Small intestine (tissue), 7 donors: ENCODE measurements around the gene TIGD3. TPM values are rescaled to one million over a fixed set of nuclear protein-coding genes. Genes with fewer than 3 reads are reported as not detected.
A peak's percentile ranks its signal among the peaks of the same experiment; 100 is the strongest.

Experiments used
- DNase-seq, 2 donors: peaks; one replicate each; pipeline versions ENCODE4 v3.0.0 to v3.0.0-alpha.2; 2013
- FAIRE-seq: peaks from 2 replicates; lab custom pipeline; 2012; peaks lifted over from hg19 to GRCh38; lab: Jason Lieb, UNC
- H3K27ac ChIP-seq, 3 donors: one replicate each; pipeline ENCODE4 v1.5.1; 2013; ENCODE audit warnings: low read length in 2 of 3, mild to moderate bottlenecking in 2 of 3, control low read depth in 1 of 3, inconsistent platforms in 1 of 3, low read depth in 1 of 3, moderate library complexity in 1 of 3
- H3K27me3 ChIP-seq, 3 donors: one replicate each; pipeline ENCODE4 v1.6.1; 2013; ENCODE audit warnings: low read length in 3 of 3, inconsistent platforms in 1 of 3; ENCODE audit not compliant: control insufficient read depth in 3 of 3, insufficient read depth in 3 of 3
- H3K36me3 ChIP-seq, 3 donors: one replicate each; pipeline ENCODE4 v1.6.1; 2013; ENCODE audit warnings: low read length in 3 of 3, inconsistent platforms in 1 of 3, low read depth in 1 of 3, mild to moderate bottlenecking in 1 of 3, moderate library complexity in 1 of 3; ENCODE audit not compliant: control insufficient read depth in 3 of 3, insufficient read depth in 2 of 3
- H3K4me1 ChIP-seq, 3 donors: one replicate each; pipeline ENCODE4 v1.6.1; 2013; ENCODE audit warnings: low read length in 2 of 3, inconsistent platforms in 1 of 3, low read depth in 1 of 3, mild to moderate bottlenecking in 1 of 3, moderate library complexity in 1 of 3; ENCODE audit not compliant: control insufficient read depth in 3 of 3, insufficient read depth in 2 of 3
- H3K4me3 ChIP-seq, 3 donors: one replicate each; pipeline ENCODE4 v1.5.1; 2013; ENCODE audit warnings: low read length in 3 of 3, control low read depth in 1 of 3, inconsistent platforms in 1 of 3, low read depth in 1 of 3, mild to moderate bottlenecking in 1 of 3, moderate library complexity in 1 of 3
- H3K9me3 ChIP-seq, 2 donors: one replicate each; pipeline ENCODE4 v1.6.1; 2013; ENCODE audit warnings: low read depth in 1 of 2, low read length in 1 of 2; ENCODE audit not compliant: control insufficient read depth in 2 of 2, insufficient read depth in 1 of 2
- WGBS, 3 donors: extraction: QIAGEN DNeasy Blood & Tissue Kit; methylation state at CpG; one replicate each; pipeline ENCODE4 v1.1.7; 2013; 5-methylcytosine and 5-hydroxymethylcytosine counted together
- polyA plus RNA-seq, 4 donors: library from polyadenylated mRNA; stranded (reverse) in 3 of 4; unstranded in 1 of 4; fragments of 200-250 nt in 3 of 4; fragments of 120-200 nt in 1 of 4; gene quantifications; one replicate each; pipeline versions ENCODE4 v1.2.1 to v1.2.3, GENCODE V29; 2013
- donor health status: healthy with polysubstance abuse.
- donor health status: control.
- donor health status: control.
- donor health status: Bipolar disorder and iron deficiency.
- donor health status: healthy.

TIGD3 gene
- polyA plus RNA-seq, 4 donors, result 2.1 to 9.4 (median 3.8) TPM

DNA sequence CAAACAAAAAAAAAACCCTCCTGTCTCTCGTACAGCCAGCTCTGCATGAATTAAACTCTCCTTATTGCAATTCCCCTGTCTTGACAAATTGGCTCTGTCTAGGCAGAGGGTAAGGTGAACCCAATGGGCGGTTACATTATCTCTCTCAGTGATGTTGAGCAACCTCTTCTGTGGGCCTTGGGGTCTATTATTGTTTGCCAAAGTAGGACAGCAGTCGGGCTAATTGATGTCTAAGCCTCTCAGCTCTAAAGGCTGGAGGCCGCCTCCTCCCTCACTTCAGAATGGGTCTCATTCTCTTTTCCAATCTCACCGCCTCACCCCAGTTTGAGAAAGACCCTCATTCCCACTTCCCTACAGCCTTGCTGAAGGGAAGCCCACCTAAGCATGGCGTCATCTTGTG, 29.2 kb downstream of the TIGD3 start:
- H3K36me3 ChIP-seq, result peaks cover 0 to 31% (median 0%) of the 10 kb centered on the region in 3 donors
- peak overlapping the region; percentile 56 to 99 (median 99) for H3K27ac ChIP-seq
- no peaks in the 10 kb centered on the region for H3K27me3 ChIP-seq
- FAIRE-seq (no peak), DNase-seq (no peak)
- H3K9me3 ChIP-seq, result no peaks in the 10 kb centered on the region
- peaks cover 15 to 83% (median 19%) of the 10 kb centered on the region in 3 donors for H3K4me1 ChIP-seq
- no peak overlapping the region for H3K4me3 ChIP-seq
- 81 to 84% (median 82%) methylated on average over 6 of the region's 6 CpGs for WGBS, 3 donors

DNA sequence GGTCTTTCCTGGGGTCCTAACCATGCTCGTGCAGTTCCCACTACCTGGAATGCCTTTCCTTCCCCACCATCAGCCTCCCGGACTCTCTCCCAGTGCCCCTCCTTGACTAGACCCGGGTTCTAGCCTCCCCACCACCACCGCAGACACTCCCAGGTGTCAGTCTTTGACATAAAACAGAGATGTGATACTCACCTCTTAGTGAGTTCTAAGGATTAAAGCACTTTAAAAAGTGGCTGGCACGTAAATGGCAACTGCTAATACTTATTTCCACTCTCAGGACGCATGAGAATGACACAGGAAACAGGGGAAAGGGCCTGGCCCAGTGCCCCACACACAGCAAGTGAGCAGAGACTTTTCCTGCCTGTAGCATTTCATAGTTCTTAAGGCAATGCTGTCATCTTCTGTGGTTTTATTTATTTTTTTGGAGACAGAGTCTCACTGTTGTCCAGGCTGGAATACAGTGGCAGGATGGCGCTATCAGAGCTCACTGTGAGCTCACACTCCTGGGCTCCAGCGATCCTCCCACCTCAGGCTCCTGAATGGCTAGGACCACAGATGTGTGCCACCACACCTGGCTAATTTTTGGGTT, 29.8 kb downstream of the TIGD3 start:
- H3K27ac ChIP-seq, result peak overlapping the region; percentile 56 to 99 (median 99)
- FAIRE-seq, result no peak
- H3K4me1 ChIP-seq, result peaks cover 16 to 83% (median 19%) of the 10 kb centered on the region in 3 donors

DNA sequence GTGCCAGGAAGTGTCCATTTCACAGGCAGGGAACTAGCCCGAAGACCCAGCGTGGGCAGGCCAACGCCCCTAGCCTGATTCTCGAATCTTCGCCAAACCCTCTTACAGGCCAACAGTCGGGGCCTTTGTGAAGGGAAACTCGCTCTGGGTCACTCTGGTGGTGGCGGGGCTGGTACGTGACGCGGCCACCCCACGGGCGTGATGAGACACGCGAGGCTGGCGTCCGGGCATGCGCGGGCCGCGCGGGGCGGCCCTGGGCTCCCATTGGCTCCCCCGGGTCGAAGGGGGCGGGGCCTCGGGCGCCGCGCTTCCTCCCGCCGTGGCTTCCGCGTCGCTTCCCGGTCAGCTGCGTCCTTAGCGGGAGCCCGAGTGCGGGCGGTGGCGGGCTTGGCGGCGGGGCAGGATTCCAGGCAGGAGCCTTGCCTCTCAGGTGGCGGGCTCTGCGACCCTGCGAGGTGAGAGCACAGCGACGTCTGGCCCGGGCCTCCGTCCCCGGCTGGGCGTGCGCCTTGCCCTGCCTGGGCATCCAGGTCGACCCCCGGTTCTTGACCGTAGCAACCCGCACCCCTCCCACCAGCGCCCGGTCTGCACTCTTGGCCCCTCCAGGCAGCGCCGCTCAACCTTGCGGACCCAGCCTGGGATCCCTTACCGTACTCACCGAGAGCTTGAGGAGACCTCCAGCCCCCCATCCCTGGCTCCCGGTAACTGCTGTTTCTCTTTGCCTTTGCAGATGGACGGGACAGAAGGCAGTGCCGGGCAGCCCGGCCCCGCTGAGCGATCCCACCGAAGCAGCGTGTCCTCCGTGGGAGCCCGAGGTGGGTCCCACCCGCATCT, 32.0 kb downstream of the TIGD3 start, which contains the start of gene FRMD8:
Gene FRMD8, plus strand, starts transcription at position 331 of the 834 bp plus-strand sequence. Its CDS starts 400 bp downstream, at position 731.
- peak within 1 kb of the TSS; percentile 77 to 96 (median 96) for H3K4me3 ChIP-seq
- H3K9me3 ChIP-seq, result no peaks in the 10 kb centered on the region
- H3K27me3 ChIP-seq, result no peaks in the 10 kb centered on the region
- H3K36me3 ChIP-seq, result peaks cover 0 to 36% (median 0%) of the 10 kb centered on the region in 3 donors
- H3K27ac ChIP-seq, result peak within 1 kb of the TSS; percentile 81 to 99 (median 88)
- peaks cover 16 to 70% (median 19%) of the 10 kb centered on the region in 3 donors for H3K4me1 ChIP-seq
- no peak for FAIRE-seq
- WGBS, 3 donors, result 1% methylated on average over 60 to 76 of the region's 76 CpGs
- peak; percentile 89 to 95 for DNase-seq

More for the DNA sequence above, 29.8 kb downstream of the TIGD3 start:
- Histone ChIP-seq H3K4me3 (no peak overlapping the region), H3K27me3 (no peaks in the 10 kb centered on the region), H3K36me3 (peaks cover 0 to 31% (median 0%) of the 10 kb centered on the region in 3 donors), H3K9me3 (no peaks in the 10 kb centered on the region)
- DNase-seq, result no peak
- 73 to 86% (median 84%) methylated on average over 8 of the region's 8 CpGs for WGBS, 3 donors

DNA sequence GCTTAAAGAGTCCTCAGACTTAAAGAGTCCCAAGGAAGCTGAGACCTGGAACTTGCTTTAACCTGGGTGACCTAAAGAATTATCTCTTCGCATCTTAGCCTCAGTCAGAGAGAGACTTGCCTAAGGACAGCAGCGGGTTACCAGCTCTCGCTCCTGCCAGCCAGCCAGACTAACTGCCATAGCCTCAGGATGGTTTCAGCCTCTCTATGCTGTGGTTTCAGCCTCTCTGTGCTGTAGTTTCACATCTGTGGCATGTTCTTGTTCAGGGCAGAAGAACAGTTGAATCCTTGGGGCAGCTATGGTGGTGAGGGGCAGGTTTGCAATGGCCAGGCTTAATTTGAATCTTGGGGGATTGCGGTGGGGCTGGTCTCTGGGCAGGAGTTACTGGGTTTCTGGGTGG, 34.2 kb downstream of the TIGD3 start:
- WGBS, 3 donors, result 92 to 94% (median 92%) methylated on average over 4 of the region's 4 CpGs

DNA sequence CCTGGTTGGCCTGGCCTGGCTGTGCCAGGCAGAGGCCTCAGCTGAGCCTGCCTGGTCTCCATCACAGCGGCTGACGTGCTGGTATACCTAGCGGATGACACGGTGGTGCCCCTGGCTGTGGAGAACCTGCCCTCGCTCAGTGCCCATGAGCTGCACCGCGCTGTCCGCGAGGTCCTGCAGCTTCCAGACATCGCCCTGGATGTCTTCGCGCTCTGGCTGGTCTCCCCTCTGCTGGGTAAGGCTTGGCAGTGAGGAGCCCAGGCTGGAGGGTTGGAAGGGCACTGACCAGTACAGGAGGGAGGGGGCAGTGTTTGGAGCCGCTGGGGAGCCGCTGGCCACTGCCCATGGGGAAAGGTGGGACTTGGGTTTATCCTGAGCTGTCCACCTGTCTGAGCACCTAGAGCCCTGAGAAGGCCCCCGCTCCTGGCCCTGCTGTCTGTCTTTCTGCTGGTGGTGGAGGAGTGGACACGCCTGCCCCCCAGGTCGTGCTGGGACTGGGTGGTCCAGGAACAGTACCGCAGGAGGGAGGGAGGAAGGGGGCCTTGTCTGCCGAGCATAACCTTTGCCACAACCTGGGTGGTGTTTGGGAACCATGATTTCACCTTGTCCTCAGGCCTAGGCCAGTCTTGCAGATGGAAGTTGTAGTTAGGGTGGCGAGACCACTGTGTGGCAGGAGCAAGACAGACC, 34.9 kb downstream of the TIGD3 start:
- Histone ChIP-seq H3K9me3 (no peaks in the 10 kb centered on the region), H3K4me3 (no peak overlapping the region), H3K27me3 (no peaks in the 10 kb centered on the region), H3K36me3 (peaks cover 1 to 65% (median 9%) of the 10 kb centered on the region in 3 donors), H3K27ac (peak overlapping the region in 1 of 3 donors; percentile 15), H3K4me1 (peaks cover 11 to 45% (median 11%) of the 10 kb centered on the region in 3 donors)
- FAIRE-seq, result no peak
- DNase-seq, result no peak
- WGBS, 3 donors, result 89 to 90% (median 89%) methylated on average over 18 to 20 of the region's 20 CpGs

More for the DNA sequence above, 34.2 kb downstream of the TIGD3 start:
- DNase-seq, result no peak
- H3K27ac ChIP-seq, result no peak overlapping the region
- H3K27me3 ChIP-seq, result no peaks in the 10 kb centered on the region
- peaks cover 11 to 52% (median 11%) of the 10 kb centered on the region in 3 donors for H3K4me1 ChIP-seq
- H3K9me3 ChIP-seq, result no peaks in the 10 kb centered on the region
- H3K4me3 ChIP-seq, result no peak overlapping the region
- peaks cover 0 to 58% (median 3%) of the 10 kb centered on the region in 3 donors for H3K36me3 ChIP-seq
- FAIRE-seq, result no peak

DNA sequence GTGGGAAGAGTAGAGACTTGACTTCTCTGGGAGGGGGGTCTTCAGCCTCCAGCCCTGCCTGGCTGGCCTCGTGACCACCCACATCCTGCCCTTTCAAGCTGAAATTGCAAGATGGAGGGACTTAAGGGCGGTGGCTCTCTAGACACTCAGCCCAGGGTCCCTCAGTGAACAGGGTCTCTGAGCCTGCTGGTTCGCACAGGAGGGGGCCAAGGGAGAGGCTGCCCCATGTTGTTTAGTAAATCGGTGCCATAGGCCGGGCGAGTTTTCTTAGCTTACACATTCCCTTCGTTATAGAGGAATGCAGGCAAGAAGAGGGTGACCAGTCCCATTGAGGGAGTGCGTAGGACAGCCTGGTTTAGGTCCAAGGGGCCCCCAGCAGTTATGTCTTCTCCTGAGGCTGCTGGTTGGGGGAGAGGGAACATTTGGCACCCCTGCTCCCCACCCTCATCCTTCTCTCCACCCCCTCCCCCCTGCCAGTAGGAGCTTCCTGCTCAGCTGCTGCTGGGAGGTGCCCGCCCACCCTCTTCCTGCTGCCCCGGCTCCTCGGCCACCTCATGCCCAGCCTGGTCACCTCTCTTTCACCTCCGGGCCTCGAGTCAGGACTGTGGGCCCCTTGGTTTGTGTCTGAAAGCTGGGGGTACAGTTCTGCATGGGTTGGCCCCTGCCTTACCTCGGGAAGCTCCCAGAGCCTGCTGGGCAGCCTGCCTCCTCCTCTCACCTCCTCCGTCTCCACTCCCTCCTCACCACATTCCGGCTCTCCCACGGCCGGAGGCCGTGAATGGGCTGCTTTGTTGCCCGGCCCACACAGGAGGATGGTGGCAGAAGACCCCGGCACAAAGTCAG, 35.8 kb downstream of the TIGD3 start:
- DNase-seq (no peak), FAIRE-seq (no peak)
- H3K27ac ChIP-seq, result peak overlapping the region in 2 of 3 donors; percentile 28 to 56
- peaks cover 5 to 73% (median 12%) of the 10 kb centered on the region in 3 donors for H3K36me3 ChIP-seq
- H3K9me3 ChIP-seq, result no peaks in the 10 kb centered on the region
- WGBS, 3 donors, result 68 to 78% (median 76%) methylated on average over 19 to 21 of the region's 21 CpGs
- H3K4me1 ChIP-seq, result peaks cover 11 to 36% (median 11%) of the 10 kb centered on the region in 3 donors
- no peaks in the 10 kb centered on the region for H3K27me3 ChIP-seq
- H3K4me3 ChIP-seq, result no peak overlapping the region

DNA sequence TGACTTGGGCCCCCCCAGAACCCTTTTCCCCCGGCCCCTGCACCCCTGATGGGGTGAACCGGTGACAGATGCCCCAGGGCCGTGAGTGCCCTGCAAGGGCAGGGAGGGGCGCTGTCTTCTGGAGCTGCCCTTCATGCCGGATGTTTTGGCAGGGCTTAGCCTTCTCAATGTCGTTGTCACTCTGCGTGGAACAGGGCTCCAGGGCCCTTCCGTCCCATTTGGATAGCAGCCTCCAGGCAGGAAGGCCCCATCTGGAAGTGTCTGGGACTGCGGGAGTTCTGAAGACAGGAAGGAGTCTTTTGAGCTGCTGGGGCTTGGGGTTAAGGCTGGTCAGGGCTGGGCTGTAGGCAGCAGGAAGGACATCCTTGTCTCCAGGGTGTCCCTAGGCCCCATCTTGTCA, 36.4 kb downstream of the TIGD3 start:
- H3K27ac ChIP-seq, result peak overlapping the region in 2 of 3 donors; percentile 28 to 56
- no peak overlapping the region for H3K4me3 ChIP-seq
- H3K36me3 ChIP-seq, result peaks cover 8 to 80% (median 18%) of the 10 kb centered on the region in 3 donors
- 67 to 91% (median 83%) methylated on average over 8 to 9 of the region's 9 CpGs for WGBS, 3 donors
- H3K4me1 ChIP-seq, result peaks cover 9 to 30% (median 11%) of the 10 kb centered on the region in 3 donors
- DNase-seq (no peak), FAIRE-seq (no peak)
- H3K9me3 ChIP-seq, result no peaks in the 10 kb centered on the region
- H3K27me3 ChIP-seq, result no peaks in the 10 kb centered on the region
